OCI-LY7 (cell line): ENCODE data around the gene SPG21. TPM values are rescaled to one million over a fixed set of nuclear protein-coding genes. Genes with fewer than 3 reads are reported as not detected.

Experiments used
- BruUV-seq: library from RNA; stranded (reverse); fragments of 400-500 nt; replicated peaks from 2 replicates; lab custom pipeline; 2021; lab: Mats Ljungman, UMichigan
- CTCF ChIA-PET: fragments of 300-600 bp; sonication (Branson Sonifier 250); formaldehyde crosslinking; loops from one replicate; lab custom pipeline; 2022; ENCODE audit warnings: antibody characterized with exemption; ENCODE audit not compliant: unreplicated experiment; lab: Charles Lee
- POLR2A ChIA-PET: fragments of 300-600 bp; sonication (Branson Sonifier 250); formaldehyde crosslinking; loops from one replicate; lab custom pipeline; 2022; ENCODE audit warnings: antibody characterized with exemption; lab: Charles Lee
- DNase-seq: peaks from one replicate; pipeline ENCODE4 v3.0.0-alpha.2; 2015; ENCODE audit warnings: low spot score
- H2AFZ ChIP-seq: fragments of 200-600 bp; sonication (generic), shearing (Covaris generic); 2 replicates; pipeline ENCODE4 v1.6.1; 2014; ENCODE audit warnings: mild to moderate bottlenecking, antibody characterized with exemption, low read length, moderate library complexity
- H3K27ac ChIP-seq: fragments of 200-600 bp; sonication (generic); 2 replicates; pipeline ENCODE4 v1.5.1; 2014; ENCODE audit warnings: mixed run types, low read depth, mild to moderate bottlenecking, moderate library complexity, low read length, inconsistent platforms; ENCODE audit not compliant: poor library complexity, severe bottlenecking
- H3K36me3 ChIP-seq: fragments of 200-600 bp; sonication (generic); 2 replicates; pipeline ENCODE4 v1.6.1; 2014; ENCODE audit warnings: mild to moderate bottlenecking, antibody characterized with exemption, low read length, moderate library complexity, mixed read lengths; ENCODE audit not compliant: insufficient read depth
- H3K4me1 ChIP-seq: fragments of 200-600 bp; sonication (generic); 2 replicates; pipeline ENCODE4 v1.5.1; 2014; ENCODE audit warnings: mild to moderate bottlenecking, low read length; ENCODE audit not compliant: insufficient read depth, poor library complexity, severe bottlenecking
- H3K4me2 ChIP-seq: fragments of 200-600 bp; sonication (generic); 2 replicates; pipeline ENCODE4 v1.6.1; 2014; ENCODE audit warnings: mild to moderate bottlenecking, low read length
- H3K4me3 ChIP-seq: fragments of 200-600 bp; sonication (generic); 2 replicates; pipeline ENCODE4 v1.5.1; 2014; ENCODE audit warnings: mild to moderate bottlenecking, low read depth, low read length; ENCODE audit not compliant: poor library complexity, severe bottlenecking
- H3K79me2 ChIP-seq: fragments of 200-600 bp; sonication (generic); 2 replicates; pipeline ENCODE4 v1.6.1; 2016; ENCODE audit warnings: low read depth, mild to moderate bottlenecking, low read length, moderate library complexity, mixed read lengths; ENCODE audit not compliant: insufficient read depth
- H3K9me2 ChIP-seq: fragments of 200-600 bp; sonication (generic); 2 replicates; pipeline ENCODE4 v1.6.1; 2016; ENCODE audit warnings: mild to moderate bottlenecking, low read length, mixed read lengths; ENCODE audit not compliant: insufficient read depth
- H3K9me3 ChIP-seq: fragments of 200-600 bp; sonication (generic); 2 replicates; pipeline ENCODE4 v1.6.1; 2014; ENCODE audit warnings: mild to moderate bottlenecking, mixed run types, low read length, mixed read lengths
- H4K20me1 ChIP-seq: fragments of 200-600 bp; sonication (generic); 2 replicates; pipeline ENCODE4 v1.6.1; 2014; ENCODE audit warnings: mild to moderate bottlenecking, antibody characterized with exemption, low read length, moderate library complexity, mixed read lengths; ENCODE audit not compliant: insufficient read depth
- CTCF ChIP-seq: fragments of 200-600 bp; sonication (generic); conservative IDR thresholded peaks from 2 replicates; pipeline ENCODE4 v1.5.1; 2014; ENCODE audit warnings: mild to moderate bottlenecking, antibody characterized with exemption, low read length, moderate library complexity, mixed read lengths
- EZH2phosphoT487 ChIP-seq: fragments of 200-600 bp; sonication (generic); IDR thresholded peaks from 2 replicates; pipeline ENCODE4 v1.6.1; 2018; ENCODE audit warnings: low read depth, borderline replicate concordance, mild to moderate bottlenecking, mixed run types, antibody characterized with exemption, low read length, moderate library complexity, mixed read lengths
- intact Hi-C: fragments of 100-400 bp; cut with micrococcal nuclease; formaldehyde crosslinking; loops from one replicate; pipeline ENCODE4 v1.10.0; 2022; ENCODE audit not compliant: unreplicated experiment
- total RNA-seq, 2 experiments: library from RNA; depleted of rRNA in 1 of 2; stranded (reverse); fragments of >200 nt in 1 of 2; shearing (Covaris generic) in 1 of 2; gene quantifications; 2 replicates each; pipeline ENCODE4 v1.2.3, GENCODE V29; 2014 to 2022

The SPG21 gene
- total RNA-seq, 2 experiments from 2014 or later, result 56.4 to 83.9 TPM

GRCh38 chr15:64979252-64979710 lies 10.4 kb downstream of the SPG21 start:
- TF ChIP-seq CTCF (no peak), EZH2phosphoT487 (no peak)
- Histone ChIP-seq H2AFZ (no peak overlapping the region), H3K9me3 (no peaks in the 10 kb centered on the region), H4K20me1 (no peaks in the 10 kb centered on the region), H3K79me2 (no peaks in the 10 kb centered on the region), H3K9me2 (no peaks in the 10 kb centered on the region), H3K36me3 (peaks cover 70% of the 10 kb centered on the region), H3K27ac (no peak overlapping the region), H3K4me1 (peaks cover 3% of the 10 kb centered on the region), H3K4me3 (no peak overlapping the region), H3K4me2 (no peak overlapping the region)
- ChIA-PET POLR2A (interaction anchor here (0.6 kb wide), 1 partner anchor 13 kb away, joined by 3 read pairs; no protein-coding TSS in a partner anchor), CTCF (no interaction called here)
- no peak for DNase-seq
- intact Hi-C loops, result no loop called here
- BruUV-seq, result no TSS peak

- DNase-seq, result no peak
- no peaks in the 10 kb centered on the region for H3K9me3 ChIP-seq
- H3K9me2 ChIP-seq, result no peaks in the 10 kb centered on the region
- ChIA-PET POLR2A (interaction anchor here (0.7 to 0.8 kb wide), 3 partner anchors 9 to 132 kb away, joined by 3 to 6 read pairs (median 4); no protein-coding TSS in a partner anchor), CTCF (no interaction called here)
- H4K20me1 ChIP-seq, result no peaks in the 10 kb centered on the region
- TF ChIP-seq CTCF (no peak), EZH2phosphoT487 (no peak)
- no peak overlapping the region for H3K4me2 ChIP-seq
- H3K36me3 ChIP-seq, result peaks cover 84% of the 10 kb centered on the region
- no peak overlapping the region for H2AFZ ChIP-seq
- no TSS peak for BruUV-seq
- no peaks in the 10 kb centered on the region for H3K79me2 ChIP-seq
- no peak overlapping the region for H3K4me3 ChIP-seq
- H3K27ac ChIP-seq, result no peak overlapping the region
- H3K4me1 ChIP-seq, result no peaks in the 10 kb centered on the region
- intact Hi-C loops, result no loop called here
Observed at GRCh38 chr15:64975390-64975789, 14.3 kb downstream of the SPG21 start.

- TF ChIP-seq EZH2phosphoT487, result no peak
- TF ChIP-seq CTCF, result no peak
- Histone ChIP-seq H3K79me2 (no peaks in the 10 kb centered on the region), H4K20me1 (no peaks in the 10 kb centered on the region), H3K9me3 (no peaks in the 10 kb centered on the region), H3K4me3 (no peak overlapping the region), H3K36me3 (peaks cover 85% of the 10 kb centered on the region), H2AFZ (no peak overlapping the region), H3K4me2 (no peak overlapping the region), H3K27ac (no peak overlapping the region), H3K9me2 (no peaks in the 10 kb centered on the region), H3K4me1 (no peaks in the 10 kb centered on the region)
- no peak for DNase-seq
- intact Hi-C loops, result no loop called here
- ChIA-PET CTCF (no interaction called here), POLR2A (interaction anchor here (0.5 kb wide), 1 partner anchor 586 kb away, joined by 4 read pairs; no protein-coding TSS in a partner anchor)
- no TSS peak for BruUV-seq
Observed at GRCh38 chr15:64970698-64971097, 19.0 kb downstream of the SPG21 start.
